ENCODE measurements around the gene GGT6. TPM values are rescaled to one million over a fixed set of nuclear protein-coding genes. Genes with fewer than 3 reads are reported as not detected.

Gene GGT6
- total RNA-seq, 1 donor from 2014 or later: 0.35 TPM

- DNase-seq (ENCODE audit: low spot score) (no peak), ATAC-seq (peak; percentile 3)
Measured at GRCh38 chr17:4509923-4510617, 50.3 kb downstream of the GGT6 start.

- no peak for DNase-seq (ENCODE audit: low spot score)
- ATAC-seq: peak; percentile 18
Measured at GRCh38 chr17:4509401-4509800, 51.0 kb downstream of the GGT6 start.

- ATAC-seq (no peak), DNase-seq (ENCODE audit: low spot score) (no peak)
Measured at GRCh38 chr17:4508207-4508606, 52.2 kb downstream of the GGT6 start.

GRCh38 chr17:4507361-4508111 lies 52.8 kb downstream of the GGT6 start:
- no peak for DNase-seq (ENCODE audit: low spot score)
- ATAC-seq: no peak

Other genes starting within 250 kb of the GGT6 start
- gene UBE2G1, start 193.9 kb downstream of the GGT6 start, total RNA-seq: 37.8 TPM
- not detected for gene SPNS3, start 126.6 kb downstream of the GGT6 start, total RNA-seq
- 11.4 TPM for gene SPNS2, start 61.7 kb downstream of the GGT6 start, total RNA-seq
- gene MYBBP1A, start 5.2 kb downstream of the GGT6 start, total RNA-seq: 18.5 TPM
- not detected for gene SMTNL2, start 24.0 kb upstream of the GGT6 start, total RNA-seq
- 0.70 TPM for gene ALOX15, start 81.1 kb upstream of the GGT6 start, total RNA-seq
- gene PELP1, start 143.6 kb upstream of the GGT6 start, total RNA-seq: 17.5 TPM
- 26.2 TPM for gene ARRB2, start 150.1 kb upstream of the GGT6 start, total RNA-seq
- 13.3 TPM for gene MED11, start 170.9 kb upstream of the GGT6 start, total RNA-seq
- gene ZMYND15, start 179.3 kb upstream of the GGT6 start, total RNA-seq: 0.63 TPM
- gene CXCL16, start 179.4 kb upstream of the GGT6 start, total RNA-seq: 14.5 TPM
- 79.0 TPM for gene TM4SF5, start 211.3 kb upstream of the GGT6 start, total RNA-seq
- 8.2 TPM for gene VMO1, start 225.8 kb upstream of the GGT6 start, total RNA-seq
- 28.0 TPM for gene GLTPD2, start 228.4 kb upstream of the GGT6 start, total RNA-seq
- 79.1 TPM for gene PSMB6, start 235.6 kb upstream of the GGT6 start, total RNA-seq
- gene PLD2, start 246.6 kb upstream of the GGT6 start, total RNA-seq: 8.5 TPM